HG02885 (cell line): ENCODE measurements around the gene ENAH.

ENCODE experiments used
- ATAC-seq: cut with Tn5 transposase; IDR thresholded peaks from one replicate; pipeline ENCODE4 v1.9.1; 2021; ENCODE audit warnings: mild to moderate bottlenecking; ENCODE audit not compliant: unreplicated experiment, poor library complexity

ENAH gene

GRCh38 chr1:225445639-225446594 is 207.0 kb downstream of the ENAH start:
- no peak for ATAC-seq

- ATAC-seq = no peak
These were observed 210.8 kb downstream of the ENAH start for GRCh38 chr1:225442123-225442505.

- no peak for ATAC-seq
These were observed 211.4 kb downstream of the ENAH start for GRCh38 chr1:225441314-225442122.

- no peak for ATAC-seq
These were observed 212.3 kb downstream of the ENAH start for GRCh38 chr1:225440380-225441221.

GRCh38 chr1:225437710-225438437 is 215.0 kb downstream of the ENAH start:
- no peak for ATAC-seq
